WI38 (cell line): Measurements from ENCODE around the gene C22orf39.

ENCODE experiments used
- H3K4me3 ChIP-seq: 2 replicates; pipeline ENCODE4 v1.5.1; 2011; ENCODE audit warnings: low read depth, mild to moderate bottlenecking, control low read depth, low read length
- TF ChIP-seq, protein P1 (sequence below): IDR thresholded peaks from 2 replicates; pipeline ENCODE4 v1.5.1; 2012; ENCODE audit warnings: low read depth, mild to moderate bottlenecking, control low read depth, low read length

C22orf39 gene

DNA sequence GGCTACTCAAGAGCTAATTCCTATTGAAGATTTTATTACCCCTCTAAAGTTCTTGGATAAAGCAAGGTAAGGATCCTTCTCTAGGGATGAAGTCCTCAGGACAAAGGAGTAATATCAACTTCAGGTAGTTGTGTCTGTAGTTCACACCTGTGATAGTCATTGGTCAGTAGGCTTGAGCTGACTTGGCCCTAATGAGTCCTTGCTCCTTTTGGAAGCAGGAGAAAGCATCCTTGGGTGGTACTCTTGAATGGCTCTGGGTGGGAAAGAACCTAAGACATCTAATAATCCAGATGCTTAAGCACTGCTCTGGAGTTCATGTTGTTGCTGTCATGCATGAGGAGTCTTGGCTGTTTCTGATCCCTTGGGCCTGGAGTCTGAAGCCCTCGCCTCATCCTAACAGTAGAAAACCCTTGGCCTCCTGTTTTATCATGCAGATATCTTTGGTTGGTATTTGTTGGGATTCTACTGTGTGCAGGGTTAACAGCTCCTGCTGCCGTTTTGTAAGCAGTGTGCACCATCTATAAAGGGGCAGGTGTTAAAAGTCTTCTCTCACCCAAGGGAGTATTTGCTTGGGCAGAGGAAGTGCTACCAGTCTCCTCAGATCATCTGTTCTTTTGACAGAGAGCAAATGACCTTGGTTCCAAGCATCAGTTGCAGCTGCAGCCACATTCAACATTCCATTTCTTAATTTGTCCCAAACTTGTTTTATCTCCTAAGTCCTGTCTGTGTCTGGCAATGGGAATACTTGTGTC, 12.5 kb downstream of the C22orf39 start:
- TF ChIP-seq, protein P1, sequence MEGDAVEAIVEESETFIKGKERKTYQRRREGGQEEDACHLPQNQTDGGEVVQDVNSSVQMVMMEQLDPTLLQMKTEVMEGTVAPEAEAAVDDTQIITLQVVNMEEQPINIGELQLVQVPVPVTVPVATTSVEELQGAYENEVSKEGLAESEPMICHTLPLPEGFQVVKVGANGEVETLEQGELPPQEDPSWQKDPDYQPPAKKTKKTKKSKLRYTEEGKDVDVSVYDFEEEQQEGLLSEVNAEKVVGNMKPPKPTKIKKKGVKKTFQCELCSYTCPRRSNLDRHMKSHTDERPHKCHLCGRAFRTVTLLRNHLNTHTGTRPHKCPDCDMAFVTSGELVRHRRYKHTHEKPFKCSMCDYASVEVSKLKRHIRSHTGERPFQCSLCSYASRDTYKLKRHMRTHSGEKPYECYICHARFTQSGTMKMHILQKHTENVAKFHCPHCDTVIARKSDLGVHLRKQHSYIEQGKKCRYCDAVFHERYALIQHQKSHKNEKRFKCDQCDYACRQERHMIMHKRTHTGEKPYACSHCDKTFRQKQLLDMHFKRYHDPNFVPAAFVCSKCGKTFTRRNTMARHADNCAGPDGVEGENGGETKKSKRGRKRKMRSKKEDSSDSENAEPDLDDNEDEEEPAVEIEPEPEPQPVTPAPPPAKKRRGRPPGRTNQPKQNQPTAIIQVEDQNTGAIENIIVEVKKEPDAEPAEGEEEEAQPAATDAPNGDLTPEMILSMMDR = no peak
- H3K4me3 ChIP-seq = no peak overlapping the region

DNA sequence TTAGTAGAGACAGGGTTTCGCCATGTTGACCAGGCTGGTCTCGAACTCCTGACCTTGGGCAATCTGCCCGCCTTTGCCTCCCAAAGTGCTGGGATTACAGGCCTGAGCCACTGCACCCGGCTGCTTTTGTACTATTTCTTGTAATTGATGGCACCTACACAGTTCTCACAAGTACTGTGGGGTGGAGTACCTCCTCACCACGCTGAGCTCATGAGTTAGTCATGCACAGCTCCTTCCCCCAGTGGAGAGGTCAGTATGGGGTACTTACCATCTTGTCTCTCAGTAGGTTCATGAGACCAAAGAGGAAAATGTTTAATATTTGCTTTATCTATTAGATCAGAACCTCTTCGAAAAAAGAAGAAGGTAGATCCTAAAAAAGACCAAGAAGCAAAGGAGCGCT, 13.1 kb downstream of the C22orf39 start:
- H3K4me3 ChIP-seq = no peak overlapping the region
- TF ChIP-seq, protein P1 = no peak

DNA sequence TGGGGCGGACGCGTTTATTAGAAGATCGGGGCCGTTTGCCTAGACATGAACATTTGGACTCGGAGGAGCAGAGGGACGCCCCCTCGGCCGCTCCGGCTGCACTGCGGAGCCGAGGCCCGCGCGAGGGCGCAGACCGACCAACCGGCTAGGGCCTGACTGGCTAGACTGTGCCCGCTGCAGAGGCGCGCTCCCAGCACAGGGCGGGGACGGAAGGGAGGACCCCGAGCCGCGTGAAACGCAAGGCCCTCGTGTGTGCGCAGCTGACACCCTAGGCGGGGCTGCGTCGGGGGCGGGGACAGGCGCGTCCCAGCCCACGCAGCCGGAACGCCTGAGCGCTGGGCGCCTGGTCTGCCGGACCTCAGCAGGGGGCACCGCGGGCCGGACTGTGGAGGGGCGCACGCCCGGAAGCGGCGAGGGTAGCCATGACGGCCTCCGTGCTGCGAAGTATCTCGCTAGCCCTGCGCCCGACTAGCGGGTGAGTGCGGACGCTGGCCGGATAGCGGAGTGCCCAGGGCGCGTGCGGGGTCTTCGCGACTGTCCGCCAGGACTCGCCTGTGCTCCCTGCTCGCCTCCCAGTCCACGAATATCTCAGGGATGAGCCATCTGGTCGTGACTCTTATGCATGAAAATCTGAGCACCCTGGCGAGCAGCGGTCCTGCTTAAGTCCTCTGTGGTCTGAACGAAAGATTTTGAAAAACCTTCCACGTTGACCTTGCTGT, 15.2 kb downstream of the C22orf39 start, which contains the start of gene MRPL40:
Gene MRPL40, plus strand, starts transcription at position 413 of the 719 bp plus-strand sequence. Its CDS starts 10 bp downstream, at position 423.
- peak within 1 kb of the TSS; percentile 72 for H3K4me3 ChIP-seq
- TF ChIP-seq, protein P1 = no peak

DNA sequence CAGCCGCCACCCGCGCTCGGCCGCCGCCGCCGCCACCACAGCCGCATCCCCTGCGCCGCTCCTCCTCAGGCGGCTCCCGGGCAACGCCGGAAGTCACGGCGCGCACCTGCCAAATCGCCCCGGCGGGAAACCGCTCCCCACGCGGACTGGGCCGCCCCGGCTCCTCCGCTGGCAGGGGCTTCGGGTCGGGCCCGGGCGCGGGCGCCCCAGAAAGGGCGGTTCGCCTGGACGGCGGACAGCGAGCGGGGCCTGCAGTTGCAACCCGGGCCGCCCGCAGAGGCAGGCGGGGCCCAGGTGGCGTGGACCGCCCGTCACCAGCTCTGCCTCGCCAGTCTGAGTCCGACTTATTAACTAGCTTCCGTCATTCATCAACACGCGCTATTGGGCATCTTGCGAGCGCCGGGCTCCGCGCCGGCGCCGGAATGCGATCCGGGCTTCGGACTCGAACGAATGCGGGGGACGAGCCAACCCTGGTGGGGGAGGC, 15.8 kb downstream of the C22orf39 start, which contains the start of gene HIRA:
Gene HIRA, minus strand, starts transcription at position 85 of the 484 bp plus-strand sequence. CDS start 257 bp downstream, outside the sequence.
- TF ChIP-seq, protein P1 = no peak
- H3K4me3 ChIP-seq = peak within 1 kb of the TSS; percentile 72

DNA sequence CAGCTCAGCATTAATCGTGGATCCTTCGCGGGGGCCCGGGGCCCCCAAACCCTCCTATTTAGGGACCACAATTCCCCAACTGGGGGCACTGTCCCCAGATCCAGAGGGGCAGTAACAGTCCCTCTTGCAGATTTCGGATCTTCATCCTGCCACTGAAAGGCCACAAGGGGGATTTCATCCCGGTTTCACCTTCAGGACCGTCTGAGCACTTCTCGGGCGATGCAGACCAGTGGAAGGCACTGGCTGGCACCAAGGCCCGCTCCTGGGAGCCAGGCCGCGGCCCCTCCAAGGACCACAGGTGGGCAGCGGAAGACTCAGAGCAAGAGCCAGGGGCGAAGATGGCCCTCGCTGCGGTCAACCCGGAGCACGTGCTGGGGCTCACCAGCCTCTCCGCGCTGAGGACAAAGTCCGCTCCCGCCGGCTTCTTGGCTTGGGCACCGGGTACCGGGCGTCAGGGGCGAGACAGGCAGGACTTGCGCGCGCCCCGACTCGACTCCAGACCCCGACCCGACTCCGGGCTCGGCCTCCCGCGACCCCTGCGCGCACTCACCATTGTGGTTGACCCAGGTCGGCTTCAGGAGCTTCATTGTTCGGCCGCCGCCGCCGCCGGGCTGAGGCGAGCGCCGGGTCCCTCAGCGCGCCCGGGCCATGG, 16.5 kb downstream of the C22orf39 start:
- TF ChIP-seq, protein P1 = no peak
- H3K4me3 ChIP-seq = peak overlapping the region; percentile 72

DNA sequence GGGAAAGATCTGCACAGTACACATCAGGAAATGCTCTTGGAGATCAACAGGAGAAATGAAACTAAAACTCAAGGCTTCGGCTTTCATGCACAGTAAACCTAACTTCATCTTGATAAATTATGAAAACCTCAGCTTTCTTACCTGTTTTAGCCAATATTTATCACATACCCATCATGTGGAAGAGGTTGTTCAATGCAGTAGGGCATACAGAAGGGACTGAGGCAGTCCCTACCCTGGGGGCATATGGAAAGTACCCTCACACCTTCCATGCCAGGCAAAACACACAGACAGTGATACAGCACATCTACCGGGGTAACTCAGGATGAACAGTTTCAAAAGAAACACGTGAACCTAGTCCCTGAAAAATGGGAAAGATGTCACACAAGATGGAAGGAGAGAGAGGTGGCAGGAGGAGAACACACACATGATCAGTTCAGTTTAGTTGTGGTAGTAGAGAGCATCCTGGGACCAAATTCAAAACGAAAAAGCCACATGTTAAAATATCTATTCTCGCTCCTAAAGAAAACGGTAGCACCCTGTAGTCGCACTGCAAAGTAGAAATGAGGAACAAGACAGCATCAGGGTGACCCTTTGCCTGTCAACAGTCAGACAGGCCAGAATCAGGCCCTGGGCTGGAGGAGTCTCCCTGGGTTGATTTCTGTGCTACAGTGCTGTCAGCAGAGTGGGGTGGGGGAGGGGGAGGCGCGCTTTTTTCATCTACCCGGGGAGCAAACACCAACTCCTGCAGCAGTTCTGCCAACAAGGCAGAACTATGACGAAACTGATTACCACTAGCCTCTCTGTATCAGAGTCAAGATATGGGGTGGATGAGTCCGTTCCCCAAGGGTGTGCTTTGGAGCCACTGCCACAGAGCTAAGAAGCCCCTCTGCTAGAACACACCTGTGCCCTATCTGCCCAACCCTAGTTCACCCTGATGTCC, 17.3 kb downstream of the C22orf39 start:
- TF ChIP-seq, protein P1 = no peak; the same call in 1 of the 2 replicates

More for the DNA sequence above, 17.3 kb downstream of the C22orf39 start:
- peak overlapping the region; percentile 72 for H3K4me3 ChIP-seq
